WTC11 (cell line): ENCODE data around the gene ZBTB21. TPM values are rescaled to one million over a fixed set of nuclear protein-coding genes. Genes with fewer than 3 reads are reported as not detected.

Experiments
- ATAC-seq: fragments of 200-7000 bp; cut with Tn5 transposase; 2 replicates; pipeline ENCODE4 v1.10.0; 2021; ENCODE audit warnings: mild to moderate bottlenecking, moderate library complexity
- CTCF ChIA-PET: fragments of 300-600 bp; sonication (Branson Sonifier 250); formaldehyde crosslinking; loops from one replicate; lab custom pipeline; 2021; ENCODE audit warnings: antibody characterized with exemption; lab: Charles Lee
- POLR2A ChIA-PET: fragments of 350-600 bp; sonication (Branson Sonifier 250); formaldehyde crosslinking; loops from one replicate; lab custom pipeline; 2021; ENCODE audit warnings: antibody characterized with exemption; lab: Charles Lee
- DNase-seq: peaks from one replicate; pipeline ENCODE4 v3.0.0; 2021; ENCODE audit warnings: low spot score
- H3K27ac Mint-ChIP-seq: 2 replicates; pipeline ENCODE4 v1.8.0; 2021; ENCODE audit warnings: mixed read lengths
- H3K27me3 Mint-ChIP-seq: 2 replicates; pipeline ENCODE4 v1.8.0; 2021; ENCODE audit warnings: low read depth, mild to moderate bottlenecking, moderate library complexity, mixed read lengths
- H3K36me3 Mint-ChIP-seq: 2 replicates; pipeline ENCODE4 v1.8.0; 2021; ENCODE audit warnings: mixed read lengths
- H3K4me1 Mint-ChIP-seq: 2 replicates; pipeline ENCODE4 v1.8.0; 2022; ENCODE audit warnings: mixed read lengths
- H3K4me3 Mint-ChIP-seq: 2 replicates; pipeline ENCODE4 v1.8.0; 2021; ENCODE audit warnings: mild to moderate bottlenecking, moderate library complexity, mixed read lengths
- H3K9me3 Mint-ChIP-seq: 2 replicates; pipeline ENCODE4 v1.8.0; 2021; ENCODE audit warnings: mixed read lengths
- ATF3 ChIP-seq: sonication (generic); formaldehyde crosslinking; conservative IDR thresholded peaks from 2 replicates; pipeline ENCODE4 v1.8.1; 2022; ENCODE audit warnings: mild to moderate bottlenecking, missing genetic modification reagents
- CREB1 ChIP-seq: sonication (generic); formaldehyde crosslinking; IDR thresholded peaks from 2 replicates; pipeline ENCODE4 v1.8.0; 2023; ENCODE audit warnings: mild to moderate bottlenecking, missing genetic modification reagents
- ELF4 ChIP-seq: sonication (generic); formaldehyde crosslinking; IDR thresholded peaks from 2 replicates; pipeline ENCODE4 v1.8.1; 2022; ENCODE audit warnings: low read depth, mild to moderate bottlenecking, moderate library complexity, missing genetic modification reagents
- FOXP1 ChIP-seq: sonication (generic); formaldehyde crosslinking; IDR thresholded peaks from 2 replicates; pipeline ENCODE4 v1.8.0; 2022; ENCODE audit warnings: missing genetic modification reagents, mild to moderate bottlenecking, moderate library complexity, borderline replicate concordance
- GRHL2 ChIP-seq: fragments of 250-450 bp; sonication (Bioruptor Pico); IDR thresholded peaks from 2 replicates; pipeline ENCODE4 v1.8.0; 2022; ENCODE audit warnings: mild to moderate bottlenecking, moderate library complexity; ENCODE audit not compliant: insufficient replicate concordance, severe bottlenecking
- MXD4 ChIP-seq: fragments of 250-450 bp; sonication (Bioruptor Pico); IDR thresholded peaks from 2 replicates; pipeline ENCODE4 v1.8.0; 2021; ENCODE audit warnings: mild to moderate bottlenecking, moderate library complexity, borderline replicate concordance
- NFYB ChIP-seq: sonication (generic); formaldehyde crosslinking; conservative IDR thresholded peaks from 2 replicates; pipeline ENCODE4 v1.8.0; 2022; ENCODE audit warnings: low read depth, missing genetic modification reagents
- NR1H2 ChIP-seq: sonication (generic); formaldehyde crosslinking; IDR thresholded peaks from 2 replicates; pipeline ENCODE4 v1.9.0; 2021; ENCODE audit warnings: mild to moderate bottlenecking, moderate library complexity, missing genetic modification reagents
- NR2C2 ChIP-seq: sonication (generic); formaldehyde crosslinking; IDR thresholded peaks from 2 replicates; pipeline ENCODE4 v1.8.0; 2022; ENCODE audit warnings: mild to moderate bottlenecking, missing genetic modification reagents
- NR3C1 ChIP-seq: sonication (generic); formaldehyde crosslinking; conservative IDR thresholded peaks from 2 replicates; pipeline ENCODE4 v1.8.1; 2023; ENCODE audit warnings: low read depth, mild to moderate bottlenecking, missing genetic modification reagents
- PRRX2 ChIP-seq: fragments of 250-450 bp; sonication (Bioruptor Pico); IDR thresholded peaks from 2 replicates; pipeline ENCODE4 v1.8.0; 2021; ENCODE audit warnings: mild to moderate bottlenecking
- SMAD4 ChIP-seq: sonication (generic); formaldehyde crosslinking; IDR thresholded peaks from 2 replicates; pipeline ENCODE4 v1.8.0; 2022; ENCODE audit warnings: mild to moderate bottlenecking, missing genetic modification reagents
- SOX15 ChIP-seq: fragments of 250-450 bp; sonication (Bioruptor Pico); IDR thresholded peaks from 2 replicates; pipeline ENCODE4 v1.9.0; 2021; ENCODE audit warnings: mild to moderate bottlenecking
- TP53 ChIP-seq: sonication (generic); formaldehyde crosslinking; IDR thresholded peaks from 2 replicates; pipeline ENCODE4 v1.8.1; 2023; ENCODE audit warnings: mild to moderate bottlenecking, missing genetic modification reagents
- USF2 ChIP-seq: sonication (generic); formaldehyde crosslinking; IDR thresholded peaks from 2 replicates; pipeline ENCODE4 v1.8.1; 2023; ENCODE audit warnings: mild to moderate bottlenecking, missing genetic modification reagents, moderate library complexity
- ZNF219 ChIP-seq: sonication (generic); formaldehyde crosslinking; IDR thresholded peaks from 2 replicates; pipeline ENCODE4 v1.8.0; 2023; ENCODE audit warnings: missing genetic modification reagents, mild to moderate bottlenecking, borderline replicate concordance
- ZNF281 ChIP-seq: sonication (generic); formaldehyde crosslinking; IDR thresholded peaks from 2 replicates; pipeline ENCODE4 v1.8.0; 2023; ENCODE audit warnings: mild to moderate bottlenecking, missing genetic modification reagents
- ZNF671 ChIP-seq: fragments of 250-450 bp; sonication (Bioruptor Pico); IDR thresholded peaks from 2 replicates; pipeline ENCODE4 v1.8.0; 2021; ENCODE audit warnings: mild to moderate bottlenecking
- total RNA-seq: library from RNA; stranded (reverse); gene quantifications from 3 replicates; pipeline ENCODE4 v1.2.3, GENCODE V29; 2021

The ZBTB21 gene
- total RNA-seq, 1 experiment from 2014 or later = 13.8 TPM

- no peak for ATAC-seq
- H3K27me3 Mint-ChIP-seq = peaks cover 10% of the 10 kb centered on the region
- H3K9me3 Mint-ChIP-seq = no peaks in the 10 kb centered on the region
- H3K36me3 Mint-ChIP-seq = no peaks in the 10 kb centered on the region
- peaks cover 30% of the 10 kb centered on the region for H3K4me1 Mint-ChIP-seq
- ChIA-PET POLR2A (no interaction called here), CTCF (interaction anchor here (1.0 to 1.5 kb wide), 3 partner anchors 16 to 160 kb away, joined by 3 to 7 read pairs (median 4); no protein-coding TSS in a partner anchor)
- DNase-seq = no peak
- no peak overlapping the region; the same call in 1 of the 2 replicates for H3K27ac Mint-ChIP-seq
- no peak overlapping the region for H3K4me3 Mint-ChIP-seq
- TF ChIP-seq GRHL2 (CRISPR knock-in tag) (no peak), NFYB (no peak), CREB1 (no peak), MXD4 (CRISPR knock-in tag) (no peak), NR1H2 (CRISPR knock-in tag) (no peak), SMAD4 (no peak), ELF4 (CRISPR knock-in tag) (no peak), TP53 (CRISPR knock-in tag) (no peak), SOX15 (no peak), USF2 (CRISPR knock-in tag) (no peak), ATF3 (no peak), ZNF219 (no peak), ZNF281 (CRISPR knock-in tag) (no peak), PRRX2 (no peak), ZNF671 (CRISPR knock-in tag) (no peak), NR3C1 (CRISPR knock-in tag) (no peak), FOXP1 (CRISPR knock-in tag) (no peak), NR2C2 (CRISPR knock-in tag) (no peak)
Observed at GRCh38 chr21:41956926-41957729, 53.0 kb downstream of the ZBTB21 start.

- Mint-ChIP-seq H3K27ac (no peak overlapping the region), H3K36me3 (no peaks in the 10 kb centered on the region), H3K27me3 (peaks cover 19% of the 10 kb centered on the region), H3K9me3 (no peaks in the 10 kb centered on the region), H3K4me3 (no peak overlapping the region), H3K4me1 (peaks cover 36% of the 10 kb centered on the region)
- CTCF ChIA-PET = interaction anchor here (1.5 kb wide), 1 partner anchor 17 kb away, joined by 3 read pairs; no protein-coding TSS in a partner anchor
- ATAC-seq = no peak
- TF ChIP-seq NR1H2 (CRISPR knock-in tag) = no peak
- POLR2A ChIA-PET = interaction anchor here (0.7 kb wide), 1 partner anchor 502 kb away, joined by 3 read pairs; no protein-coding TSS in a partner anchor
- no peak for DNase-seq
Observed at GRCh38 chr21:41955516-41955915, 54.6 kb downstream of the ZBTB21 start.
